K562 (cell line): ENCODE measurements around the gene NUTF2. TPM values are rescaled to one million over a fixed set of nuclear protein-coding genes. Genes with fewer than 3 reads are reported as not detected.
A peak's percentile ranks its signal among the peaks of the same experiment; 100 is the strongest.

Experiments
- ATAC-seq: fragments of 200-7000 bp; cut with Tn5 transposase; 3 replicates; pipeline ENCODE4 v1.9.1; 2020; ENCODE audit warnings: moderate library complexity
- BruUV-seq: library from RNA; stranded (reverse); fragments of 400-500 nt; replicated peaks from 2 replicates; lab custom pipeline; 2021; lab: Mats Ljungman, UMichigan
- CTCF ChIA-PET: fragments of 300-600 bp; formaldehyde crosslinking; extraction: SDS; loops from one replicate; lab custom pipeline; 2021; ENCODE audit warnings: low intra/inter-chr PET ratio; lab: Yijun Ruan, JAX
- POLR2A ChIA-PET: fragments of 300-600, 350-650 bp; sonication (Branson Sonifier 250); formaldehyde crosslinking; extraction: SDS; loops from one replicate; lab custom pipeline; 2021; ENCODE audit warnings: antibody characterized with exemption, inconsistent platforms; lab: Yijun Ruan, JAX
- DNase-seq, 4 experiments: peaks; one replicate each; pipeline versions ENCODE4 v3.0.0 to v3.0.0-alpha.2; 2011 to 2018; ENCODE audit warnings: low spot score in 3 of 4, mixed read lengths in 3 of 4; ENCODE audit errors: extremely low read depth in 1 of 4
- FAIRE-seq: peaks from 2 replicates; lab custom pipeline; 2011; peaks lifted over from hg19 to GRCh38; lab: Jason Lieb, UNC
- H2AFZ ChIP-seq: 2 replicates; pipeline ENCODE4 v1.6.0; 2011; ENCODE audit warnings: low read depth, low read length, control low read depth, inconsistent platforms
- H3K27ac ChIP-seq: fragments of 200-600 bp; 3 replicates; pipeline ENCODE4 v1.8.0; 2011; ENCODE audit warnings: low read depth, mild to moderate bottlenecking, control low read depth, inconsistent platforms, low read length, moderate library complexity, mixed read lengths; ENCODE audit errors: extremely low read depth
- H3K27me3 ChIP-seq, 2 experiments: fragments of 300-600 bp in 1 of 2; 2 replicates in 1 of 2; 3 replicates in 1 of 2; pipeline versions ENCODE4 v1.6.0 to v1.8.0; 2011; ENCODE audit warnings: inconsistent platforms in 2 of 2, low read length in 2 of 2, mild to moderate bottlenecking in 1 of 2, mixed read lengths in 1 of 2, moderate library complexity in 1 of 2; ENCODE audit not compliant: control insufficient read depth in 2 of 2, insufficient read depth in 2 of 2
- H3K36me3 ChIP-seq: fragments of 300-600 bp; 3 replicates; pipeline ENCODE4 v1.8.0; 2011; ENCODE audit warnings: mild to moderate bottlenecking, low read length, inconsistent platforms; ENCODE audit not compliant: control insufficient read depth, insufficient read depth
- H3K4me1 ChIP-seq, 2 experiments: fragments of 200-600 bp in 1 of 2; replicated peaks in 1 of 2; 2 replicates in 1 of 2; 3 replicates in 1 of 2; pipeline versions ENCODE4 v1.5.1 to v1.8.0; 2011; ENCODE audit warnings: inconsistent platforms in 2 of 2, low read length in 2 of 2, mild to moderate bottlenecking in 1 of 2, mixed read lengths in 1 of 2, moderate library complexity in 1 of 2; ENCODE audit not compliant: control insufficient read depth in 2 of 2, insufficient read depth in 2 of 2
- H3K4me2 ChIP-seq: 2 replicates; pipeline ENCODE4 v1.6.1; 2011; ENCODE audit warnings: low read length, control low read depth, inconsistent platforms, mixed read lengths; ENCODE audit not compliant: insufficient read depth
- H3K4me3 ChIP-seq: fragments of 200-600 bp; sonication (generic), shearing (Covaris generic); 2 replicates; pipeline ENCODE4 v1.5.1; 2016; ENCODE audit warnings: control low read depth, inconsistent platforms
- H3K79me2 ChIP-seq: fragments of 200-600 bp; 3 replicates; pipeline ENCODE4 v1.8.0; 2011; ENCODE audit warnings: low read length, inconsistent platforms; ENCODE audit not compliant: control insufficient read depth, insufficient read depth
- H3K9ac ChIP-seq, 2 experiments: 2 replicates each; pipeline versions ENCODE4 v1.6.0 to v1.6.1; 2011; ENCODE audit warnings: low read depth in 2 of 2, low read length in 2 of 2, control low read depth in 1 of 2, inconsistent platforms in 1 of 2, mild to moderate bottlenecking in 1 of 2, mixed read lengths in 1 of 2; ENCODE audit not compliant: insufficient read depth in 1 of 2
- H3K9me1 ChIP-seq: one replicate; pipeline ENCODE4 v1.6.0; 2011; ENCODE audit warnings: inconsistent platforms, mild to moderate bottlenecking, low read length, moderate library complexity; ENCODE audit not compliant: control insufficient read depth, insufficient read depth
- H3K9me3 ChIP-seq: replicated peaks from 2 replicates; pipeline ENCODE4 v1.5.1; 2011; ENCODE audit warnings: low read depth, low read length, inconsistent platforms; ENCODE audit not compliant: control insufficient read depth, insufficient read depth
- H4K20me1 ChIP-seq: replicated peaks from 2 replicates; pipeline ENCODE4 v1.6.1; 2011; ENCODE audit warnings: low read length, inconsistent platforms, mixed read lengths; ENCODE audit not compliant: control insufficient read depth, insufficient read depth
- ARID3A ChIP-seq: IDR thresholded peaks from 2 replicates; pipeline ENCODE4 v1.6.1; 2012; ENCODE audit warnings: low read depth, low read length, improper control_type of control experiment, borderline replicate concordance
- BACH1 ChIP-seq: fragments of 200-800 bp; sonication (Bioruptor generic); IDR thresholded peaks from 2 replicates; pipeline ENCODE4 v1.6.1; 2016; ENCODE audit warnings: missing genetic modification characterization, missing compliant biosample characterization
- BHLHE40 ChIP-seq: IDR thresholded peaks from 2 replicates; pipeline ENCODE4 v1.6.1; 2011; ENCODE audit warnings: low read length, improper control_type of control experiment
- CTCF ChIP-seq, 3 experiments: IDR thresholded peaks in 2 of 3; conservative IDR thresholded peaks in 1 of 3; 2 replicates each; pipeline ENCODE4 v1.5.1; 2011 to 2012; ENCODE audit warnings: low read length in 3 of 3, mild to moderate bottlenecking in 3 of 3, control low read depth in 2 of 3, improper control_type of control experiment in 1 of 3, inconsistent platforms in 1 of 3, low read depth in 1 of 3, mixed read lengths in 1 of 3, moderate library complexity in 1 of 3; ENCODE audit not compliant: insufficient read depth in 2 of 3
- HDAC1 ChIP-seq, 2 experiments: fragments of 450-650 bp; IDR thresholded peaks; 2 replicates each; pipeline ENCODE4 v1.6.1; 2016 to 2017; ENCODE audit warnings: inconsistent platforms in 1 of 2, mild to moderate bottlenecking in 1 of 2, moderate library complexity in 1 of 2
- KDM1A ChIP-seq, 2 experiments: fragments of 450-650 bp; IDR thresholded peaks; 2 replicates each; pipeline ENCODE4 v1.6.1; 2016; ENCODE audit warnings: mild to moderate bottlenecking in 2 of 2
- MAZ ChIP-seq, 2 experiments: fragments of 450-650 bp in 1 of 2; sonication (generic) in 1 of 2; formaldehyde crosslinking; IDR thresholded peaks in 1 of 2; conservative IDR thresholded peaks in 1 of 2; 2 replicates each; pipeline versions ENCODE4 v1.4.0 to v1.5.0; 2020; ENCODE audit warnings: mild to moderate bottlenecking in 1 of 2, missing genetic modification reagents in 1 of 2
- NCOA2 ChIP-seq, 2 experiments: fragments of 450-650 bp; IDR thresholded peaks; 2 replicates each; pipeline ENCODE4 v1.6.1; 2018; ENCODE audit warnings: mild to moderate bottlenecking in 2 of 2, moderate library complexity in 1 of 2; ENCODE audit not compliant: partially characterized antibody in 2 of 2
- NEUROD1 ChIP-seq: fragments of 150-350 bp; IDR thresholded peaks from 2 replicates; pipeline ENCODE4 v1.6.1; 2014; ENCODE audit warnings: borderline replicate concordance, low read length, low read depth; ENCODE audit not compliant: partially characterized antibody
- NFE2 ChIP-seq: IDR thresholded peaks from 2 replicates; pipeline ENCODE4 v1.6.1; 2014; ENCODE audit warnings: antibody characterized with exemption, low read depth
- PTRF ChIP-seq: fragments of 450-650 bp; IDR thresholded peaks from 2 replicates; pipeline ENCODE4 v1.6.1; 2016; ENCODE audit warnings: mild to moderate bottlenecking, missing genetic modification characterization, missing compliant biosample characterization
- RBM25 ChIP-seq: fragments of 200-400 bp; formaldehyde crosslinking; IDR thresholded peaks from 2 replicates; pipeline ENCODE4 v1.6.1; 2018; ENCODE audit warnings: low read length, low read depth, moderate library complexity; ENCODE audit not compliant: severe bottlenecking
- RFX7 ChIP-seq: fragments of 250-450 bp; sonication (Bioruptor Pico); IDR thresholded peaks from 2 replicates; pipeline ENCODE4 v1.5.1; 2021; ENCODE audit warnings: mild to moderate bottlenecking
- RNF2 ChIP-seq: sonication (generic); IDR thresholded peaks from 2 replicates; pipeline ENCODE4 v1.6.1; 2016
- RNF219 ChIP-seq: fragments of 250-450 bp; sonication (Bioruptor Pico); IDR thresholded peaks from 2 replicates; pipeline ENCODE4 v1.5.0; 2022; ENCODE audit warnings: mild to moderate bottlenecking
- ZNF224 ChIP-seq: sonication (generic); formaldehyde crosslinking; IDR thresholded peaks from 2 replicates; pipeline ENCODE4 v1.8.0; 2022; ENCODE audit warnings: mild to moderate bottlenecking, missing genetic modification reagents
- ZNF717 ChIP-seq: fragments of 250-450 bp; sonication (Bioruptor Pico); IDR thresholded peaks from 2 replicates; pipeline ENCODE4 v1.5.0; 2021
- ZNF75A ChIP-seq: fragments of 450-650 bp; formaldehyde crosslinking; IDR thresholded peaks from 2 replicates; pipeline ENCODE4 v1.4.0; 2020; ENCODE audit warnings: mild to moderate bottlenecking
- WGBS: fragments of 100-300 bp; shearing (Covaris generic); methylation state at CpG from one replicate; pipeline ENCODE4 v1.1.6; 2016; ENCODE audit warnings: low coverage, mixed read lengths; ENCODE audit not compliant: insufficient coverage; ENCODE audit errors: missing lambda C conversion rate; 5-methylcytosine and 5-hydroxymethylcytosine counted together
- in situ Hi-C: fragments of 300-500 bp; cut with MboI; formaldehyde crosslinking; loops from 4 replicates; pipeline ENCODE4 v1.15.0; 2018; ENCODE audit warnings: inconsistent platforms, mixed read lengths
- intact Hi-C: fragments of 100-400 bp; cut with micrococcal nuclease; formaldehyde crosslinking; loops from 2 replicates; pipeline ENCODE4 v1.14.2; 2022
- polyA plus RNA-seq, 8 experiments: library from polyadenylated mRNA; depleted of rRNA in 4 of 8; stranded (reverse) in 5 of 8; unstranded in 3 of 8; fragments of >200 nt; fragmentation: Nextera tagmentation in 2 of 8; fragmentation: Illumina TruSeq in 1 of 8; extraction: Ambion mirVana in 2 of 8; extraction: Trizol in 1 of 8; gene quantifications; 2 replicates each; pipeline versions ENCODE4 v1.2.1 to v1.2.3, GENCODE V29; 2011 to 2014; ENCODE audit warnings: inconsistent platforms in 1 of 8, missing spikeins in 1 of 8
- total RNA-seq, 7 experiments: library from RNA; depleted of rRNA in 6 of 7; stranded (reverse); fragments of >200 nt in 6 of 7; fragmentation: Illumina TruSeq in 2 of 7; extraction: Trizol in 2 of 7; gene quantifications; 2 replicates each; pipeline versions ENCODE4 v1.2.1 to v1.2.3, GENCODE V29; 2011 to 2021; ENCODE audit warnings: low replicate concordance in 1 of 7

Gene NUTF2
- total and polyA plus RNA-seq, 9 of the 15 experiments (the other 6 are each of a cell fraction or from before 2014, with no cell fraction given), result 106 to 248 (median 147) TPM

GRCh38 chr16:67837811-67838210 is 8.9 kb upstream of the NUTF2 start:
- H3K9me3 ChIP-seq, result no peaks in the 10 kb centered on the region
- CTCF ChIA-PET, result no interaction called here
- no peak overlapping the region for H2AFZ ChIP-seq
- BruUV-seq, result no TSS peak
- no peaks in the 10 kb centered on the region for H3K9me1 ChIP-seq
- in situ Hi-C loops, result no loop called here
- H3K36me3 ChIP-seq, result no peaks in the 10 kb centered on the region
- peaks cover 15% of the 10 kb centered on the region for H3K79me2 ChIP-seq
- DNase-seq, result no peak
- intact Hi-C loops, result no loop called here
- POLR2A ChIA-PET, result interaction anchor here (0.7 kb wide), 1 partner anchor 21 kb away, joined by 3 read pairs; no protein-coding TSS in a partner anchor
- peaks cover 13 to 32% of the 10 kb centered on the region in 2 experiments; a peak in 4 of 5 replicates for H3K4me1 ChIP-seq
- no peak for FAIRE-seq
- H3K27ac ChIP-seq, result no peak overlapping the region
- H3K27me3 ChIP-seq, result no peaks in the 10 kb centered on the region
- no peak overlapping the region for H3K4me3 ChIP-seq
- 50% methylated on average over 2 of the region's 2 CpGs for WGBS
- ATAC-seq, result no peak
- no peak overlapping the region for H3K9ac ChIP-seq
- no peaks in the 10 kb centered on the region for H4K20me1 ChIP-seq
- H3K4me2 ChIP-seq, result no peak overlapping the region
- no peak for TF ChIP-seq ARID3A
- no peak for TF ChIP-seq ZNF717 (CRISPR knock-in tag)
- TF ChIP-seq RNF2, result no peak
- TF ChIP-seq BHLHE40, result peak; percentile 18; the same call in 1 of the 2 replicates
- no peak for TF ChIP-seq MAZ (CRISPR knock-in tag; conservative IDR thresholded peaks at IDR 0.05 in 1 of 2, IDR thresholded peaks at IDR 0.05 in 1 of 2)
- peak in 1 of 2 experiments; percentile 60; a peak in 2 of 4 replicates for TF ChIP-seq HDAC1 (IDR thresholded peaks at IDR 0.05)
- TF ChIP-seq ZNF224 (CRISPR knock-in tag), result no peak
- TF ChIP-seq ZNF75A (CRISPR knock-in tag), result no peak
- TF ChIP-seq RBM25, result no peak
- TF ChIP-seq NCOA2 (IDR thresholded peaks at IDR 0.05; ENCODE audit: partially characterized antibody in 2 of 2), result no peak
- no peak for TF ChIP-seq RNF219 (CRISPR knock-in tag)
- TF ChIP-seq NFE2, result no peak
- no peak for TF ChIP-seq CTCF (IDR thresholded peaks at IDR 0.05 in 2 of 3, conservative IDR thresholded peaks at IDR 0.05 in 1 of 3; ENCODE audit: insufficient read depth in 2 of 3, low read depth in 1 of 3, low read length in 3 of 3)
- no peak for TF ChIP-seq BACH1 (tag)
- TF ChIP-seq KDM1A (IDR thresholded peaks at IDR 0.05), result peak; percentile 75 to 80
- TF ChIP-seq RFX7 (CRISPR knock-in tag), result no peak
- TF ChIP-seq PTRF (tag), result no peak
- no peak for TF ChIP-seq NEUROD1
